ENCODE data around the gene KIAA1217.

- no peak for TF ChIP-seq EZH2 (IDR thresholded peaks at IDR 0.05; ENCODE audit: borderline replicate concordance, low read depth, low read length, poor library complexity, severe bottlenecking)
- no peak for TF ChIP-seq CTCF (conservative IDR thresholded peaks at IDR 0.05; ENCODE audit: low read depth, low read length)
Measured at GRCh38 chr10:24331457-24331856, 122.5 kb downstream of the KIAA1217 start.
